GM15510 (cell line): ENCODE results near the gene SALL2.

Experiments
- POLR2A ChIP-seq: IDR thresholded peaks from 3 replicates; pipeline ENCODE4 v1.6.1; 2011; ENCODE audit warnings: borderline replicate concordance; ENCODE audit not compliant: insufficient read length; ENCODE audit errors: extremely low read depth

Gene SALL2

GRCh38 chr14:21506557-21506956 is 19.6 kb downstream of the SALL2 start:
- no peak for TF ChIP-seq POLR2A

- TF ChIP-seq POLR2A = no peak
Measured at GRCh38 chr14:21505012-21505553, 21.1 kb downstream of the SALL2 start.

GRCh38 chr14:21503376-21503775 is 22.8 kb downstream of the SALL2 start:
- no peak for TF ChIP-seq POLR2A

GRCh38 chr14:21501568-21501967 is 24.6 kb downstream of the SALL2 start:
- TF ChIP-seq POLR2A = no peak

- TF ChIP-seq POLR2A = no peak
Measured at GRCh38 chr14:21498540-21499526, 27.3 kb downstream of the SALL2 start.

GRCh38 chr14:21496453-21496852 is 29.7 kb downstream of the SALL2 start:
- no peak for TF ChIP-seq POLR2A

GRCh38 chr14:21494902-21495762 is 31.0 kb downstream of the SALL2 start:
- no peak for TF ChIP-seq POLR2A

- TF ChIP-seq POLR2A = no peak
Measured at GRCh38 chr14:21486640-21487087, 39.5 kb downstream of the SALL2 start.

GRCh38 chr14:21476925-21477681 is 49.0 kb downstream of the SALL2 start, which contains the start of the genes RAB2B and TOX4:
Gene RAB2B (minus strand): TSS chr14:21476959. CDS start chr14:21476872, 87 bp downstream.
Gene TOX4 (plus strand): TSS chr14:21477195. CDS start chr14:21477279, 84 bp downstream.
- peak; percentile 83 for TF ChIP-seq POLR2A

GRCh38 chr14:21476523-21476924 is 49.6 kb downstream of the SALL2 start:
- TF ChIP-seq POLR2A = peak; percentile 33

- no peak for TF ChIP-seq POLR2A
Measured at GRCh38 chr14:21475767-21476522, 50.2 kb downstream of the SALL2 start.
